HEK293 (cell line): ENCODE data around the gene HK2.

Experiments
- CTCF ChIP-seq: fragments of 450-650 bp; formaldehyde crosslinking; IDR thresholded peaks from 2 replicates; pipeline ENCODE4 v1.5.1; 2016; ENCODE audit warnings: missing biosample characterization, missing genetic modification characterization
- MEIS1 ChIP-seq: sonication (generic); formaldehyde crosslinking; IDR thresholded peaks from 2 replicates; pipeline ENCODE4 v1.8.1; 2022; ENCODE audit warnings: missing genetic modification reagents, mild to moderate bottlenecking, borderline replicate concordance
- ZNF311 ChIP-seq: fragments of 450-650 bp; formaldehyde crosslinking; IDR thresholded peaks from 2 replicates; pipeline ENCODE4 v1.5.1; 2017; ENCODE audit warnings: missing biosample characterization, missing genetic modification characterization, borderline replicate concordance

DNA sequence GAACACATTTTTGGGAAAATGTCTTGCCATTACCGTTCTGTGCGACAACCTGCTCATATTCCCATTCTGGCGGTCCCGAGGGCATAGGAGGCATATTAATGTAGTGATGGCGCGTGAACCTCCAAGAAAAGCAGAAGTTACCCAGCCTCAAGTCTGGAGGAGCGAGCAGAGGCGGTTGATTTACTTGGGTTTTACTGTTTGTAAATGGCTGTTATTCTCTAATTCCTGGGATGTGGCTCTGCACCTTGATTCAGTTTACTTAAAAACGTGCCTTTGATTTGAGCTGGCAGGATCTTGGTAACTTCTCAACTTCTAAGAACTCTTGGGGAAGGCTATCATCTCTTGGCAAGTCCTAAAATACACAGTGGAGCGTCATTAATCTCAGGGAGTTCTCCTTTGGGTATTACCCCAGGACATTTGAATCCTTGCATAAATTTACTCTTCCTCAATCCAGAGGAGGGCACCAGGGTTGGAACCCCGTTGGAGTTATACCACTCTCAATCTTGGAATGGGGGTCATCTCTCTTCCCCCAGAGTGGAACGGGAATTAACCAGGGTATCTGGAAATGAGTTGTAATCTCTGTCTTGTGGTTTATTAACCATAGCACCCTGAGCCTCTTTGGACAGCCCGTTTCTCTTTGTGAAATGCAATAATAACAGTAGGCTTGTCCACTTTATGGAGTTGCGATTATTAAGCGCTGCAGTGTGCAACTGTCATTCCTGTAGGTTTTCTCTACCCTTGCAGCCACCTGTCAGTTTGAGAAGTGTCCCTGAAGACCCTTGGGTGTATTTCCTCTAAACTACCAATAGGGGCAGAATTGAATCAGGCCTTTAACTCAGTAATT lies 2.1 kb downstream of the HK2 start:
- TF ChIP-seq MEIS1 (CRISPR knock-in tag), result no peak
- TF ChIP-seq CTCF, result no peak
- no peak for TF ChIP-seq ZNF311 (tag by site-specific recombination)
